GM21576 (cell line): ENCODE data around the gene SNF8.

Experiments used
- ATAC-seq: cut with Tn5 transposase; IDR thresholded peaks from one replicate; pipeline ENCODE4 v1.9.1; 2021; ENCODE audit warnings: mild to moderate bottlenecking, moderate library complexity; ENCODE audit not compliant: unreplicated experiment

SNF8 gene

DNA sequence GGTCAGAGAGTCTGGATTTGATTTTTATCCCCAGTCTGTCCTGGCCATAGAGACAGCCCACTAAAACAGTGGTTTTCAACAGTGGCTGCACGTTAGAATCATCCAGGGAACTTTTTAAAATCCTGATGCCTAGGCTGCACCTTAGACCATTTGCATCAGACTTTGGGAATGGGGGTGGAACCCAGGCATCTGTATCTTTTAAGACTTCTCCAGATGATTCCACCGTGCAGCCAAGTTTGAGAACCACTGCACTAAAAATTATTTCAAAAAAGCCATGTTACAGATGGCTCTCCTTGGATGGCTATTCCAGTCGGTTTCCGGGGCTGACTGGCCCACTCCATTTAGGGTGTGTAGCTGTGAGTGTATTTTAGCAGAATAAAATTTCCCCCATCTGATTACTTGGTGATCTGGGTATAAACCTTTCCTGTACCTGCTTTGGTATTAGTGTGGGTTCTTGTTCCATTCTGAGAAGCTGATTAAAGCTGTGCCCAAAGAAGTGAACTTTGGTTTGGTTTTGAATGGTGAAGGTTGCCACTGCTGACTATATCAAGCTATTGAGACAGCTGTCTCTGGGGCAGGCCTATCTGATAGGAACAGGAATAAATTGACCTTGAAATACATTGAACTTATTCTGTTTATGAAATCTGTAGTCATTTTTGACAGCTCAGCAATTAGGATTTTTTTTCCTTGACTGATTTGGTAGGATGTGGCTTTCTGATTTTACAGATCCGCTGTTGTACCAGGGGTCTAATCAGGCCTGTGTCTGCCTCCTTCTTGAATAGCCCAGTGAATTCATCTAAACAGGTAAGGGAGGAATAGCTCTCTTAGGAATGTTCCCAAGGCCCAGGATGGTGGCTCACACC, 50.8 kb downstream of the SNF8 start:
- no peak for ATAC-seq

DNA sequence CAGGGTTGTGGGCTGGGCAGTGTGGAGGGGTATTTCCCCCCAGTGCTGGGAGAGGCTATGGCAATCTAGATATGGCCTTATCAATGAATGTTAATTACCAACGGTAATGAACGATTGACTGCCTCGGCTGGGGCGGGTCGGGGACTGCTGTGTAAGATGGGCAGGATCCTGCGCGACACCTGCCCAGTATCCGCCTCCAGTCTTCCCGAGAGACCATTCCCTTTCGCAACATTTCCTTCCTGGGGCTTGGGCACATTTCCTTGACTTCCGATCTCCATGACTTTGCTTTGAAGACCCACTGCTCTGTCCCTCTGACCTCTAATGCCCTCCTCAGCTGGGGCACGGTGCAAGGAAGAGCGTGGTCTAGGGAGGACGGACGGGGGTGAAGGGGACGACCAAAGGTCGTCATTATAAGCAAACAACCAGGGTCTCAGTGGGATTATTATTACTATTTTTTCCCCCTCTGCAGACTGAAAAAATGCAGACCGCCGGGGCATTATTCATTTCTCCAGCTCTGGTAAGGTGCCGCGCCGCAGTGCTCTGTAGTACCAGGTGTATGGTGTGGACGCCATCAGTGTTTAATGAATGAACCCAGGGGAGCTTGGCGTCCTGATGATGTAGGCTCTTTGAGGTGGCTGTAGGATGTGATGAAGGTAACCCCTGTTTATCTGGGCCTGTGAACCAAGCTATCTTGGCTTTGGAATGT, 51.5 kb downstream of the SNF8 start:
- ATAC-seq = no peak

- ATAC-seq = no peak
These were observed 54.6 kb downstream of the SNF8 start for GRCh38 chr17:48890086-48890485.

DNA sequence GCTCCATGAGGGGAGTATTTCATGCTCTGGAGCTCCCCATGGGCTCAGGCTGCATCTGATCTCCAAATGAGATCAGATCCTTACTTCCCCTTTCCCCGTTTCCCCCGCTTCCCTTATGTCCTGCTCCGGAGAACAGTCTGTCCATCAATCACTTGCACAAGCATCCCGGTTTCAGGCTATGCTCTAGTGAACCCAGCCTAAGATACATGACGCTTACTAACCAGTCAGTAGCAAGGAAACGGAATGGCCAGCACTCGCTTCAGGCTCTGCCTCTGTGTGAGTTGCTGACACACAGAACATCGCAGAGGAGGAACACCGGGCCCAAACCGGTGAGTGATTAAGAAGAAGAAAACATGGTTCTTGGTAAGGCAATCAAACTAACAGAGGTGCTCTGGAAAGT, 61.5 kb downstream of the SNF8 start:
- ATAC-seq = no peak

DNA sequence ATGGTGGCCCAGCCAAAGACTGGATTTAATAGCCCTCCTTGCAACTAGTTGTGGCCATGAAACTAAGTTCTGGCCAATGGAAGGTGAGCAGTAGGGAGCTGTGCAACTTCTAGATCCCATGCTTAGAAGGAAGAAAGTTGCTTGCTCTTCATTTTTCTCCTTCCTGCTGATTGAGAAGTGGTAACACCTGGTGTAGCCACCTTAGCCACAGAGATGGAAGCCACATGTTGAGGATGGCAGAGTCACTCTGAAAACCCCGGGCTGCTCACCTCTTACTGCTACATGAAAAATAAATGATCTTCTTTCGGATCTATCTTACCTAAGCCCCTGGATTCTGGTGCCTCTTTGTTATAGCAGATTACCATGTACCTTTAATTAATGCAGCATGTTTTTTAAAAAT, 62.4 kb downstream of the SNF8 start:
- ATAC-seq = no peak
